ENCODE results near the gene UBE2R2. TPM values are rescaled to one million over a fixed set of nuclear protein-coding genes. Genes with fewer than 3 reads are reported as not detected.
"Not testable (repeated sequence)": the region's sequence is repeated elsewhere in the genome, so short reads cannot be mapped to it uniquely, and the experiment has no call there.

UBE2R2 gene
- total RNA-seq = 18.3 TPM

GRCh38 chr9:33816327-33817252 is at the start of gene UBE2R2:
Gene UBE2R2 (plus strand): TSS chr9:33817160. CDS start chr9:33817758, 598 bp downstream.
- Histone ChIP-seq H3K9ac (ENCODE audit: low read depth in 1 of 3, low read length in 3 of 3) (peak within 1 kb of the TSS; percentile 96 to 98 (median 96)), H3K4me3 (ENCODE audit: low read length in 3 of 3) (peak within 1 kb of the TSS; percentile 82 to 95 (median 86)), H3K36me3 (ENCODE audit: control insufficient read depth in 3 of 3, insufficient read depth in 3 of 3, low read length in 3 of 3) (no peaks in the 10 kb centered on the region), H3K9me3 (ENCODE audit: control insufficient read depth in 3 of 3, low read length in 3 of 3) (no peaks in the 10 kb centered on the region), H3K4me1 (ENCODE audit: control insufficient read depth in 3 of 3, insufficient read depth in 3 of 3, low read length in 3 of 3) (peaks cover 31 to 43% (median 40%) of the 10 kb centered on the region in 3 donors), H3K27ac (ENCODE audit: low read depth, low read length) (peak within 1 kb of the TSS; percentile 98), H3K27me3 (ENCODE audit: control insufficient read depth in 3 of 3, insufficient read depth in 3 of 3, low read length in 3 of 3) (no peaks in the 10 kb centered on the region)

GRCh38 chr9:33770156-33770880 is 46.6 kb upstream of the UBE2R2 start:
- not testable (repeated sequence) for H3K9ac ChIP-seq (ENCODE audit: low read depth in 1 of 3, low read length in 3 of 3); H3K36me3 ChIP-seq (ENCODE audit: control insufficient read depth in 3 of 3, insufficient read depth in 3 of 3, low read length in 3 of 3); H3K9me3 ChIP-seq (ENCODE audit: control insufficient read depth in 3 of 3, low read length in 3 of 3); H3K27me3 ChIP-seq (ENCODE audit: control insufficient read depth in 3 of 3, insufficient read depth in 3 of 3, low read length in 3 of 3); H3K4me1 ChIP-seq (ENCODE audit: control insufficient read depth in 3 of 3, insufficient read depth in 3 of 3, low read length in 3 of 3); H3K4me3 ChIP-seq (ENCODE audit: low read length in 3 of 3); H3K27ac ChIP-seq (ENCODE audit: low read depth, low read length)

GRCh38 chr9:33773135-33773534 is 43.8 kb upstream of the UBE2R2 start:
- H3K27ac ChIP-seq (ENCODE audit: low read depth, low read length); H3K9ac ChIP-seq (ENCODE audit: low read depth in 1 of 3, low read length in 3 of 3); H3K4me3 ChIP-seq (ENCODE audit: low read length in 3 of 3); H3K4me1 ChIP-seq (ENCODE audit: control insufficient read depth in 3 of 3, insufficient read depth in 3 of 3, low read length in 3 of 3); H3K36me3 ChIP-seq (ENCODE audit: control insufficient read depth in 3 of 3, insufficient read depth in 3 of 3, low read length in 3 of 3); H3K27me3 ChIP-seq (ENCODE audit: control insufficient read depth in 3 of 3, insufficient read depth in 3 of 3, low read length in 3 of 3); H3K9me3 ChIP-seq (ENCODE audit: control insufficient read depth in 3 of 3, low read length in 3 of 3): not testable (repeated sequence)

- not testable (repeated sequence) for H3K9me3 ChIP-seq (ENCODE audit: control insufficient read depth in 3 of 3, low read length in 3 of 3); H3K27me3 ChIP-seq (ENCODE audit: control insufficient read depth in 3 of 3, insufficient read depth in 3 of 3, low read length in 3 of 3); H3K9ac ChIP-seq (ENCODE audit: low read depth in 1 of 3, low read length in 3 of 3); H3K27ac ChIP-seq (ENCODE audit: low read depth, low read length); H3K36me3 ChIP-seq (ENCODE audit: control insufficient read depth in 3 of 3, insufficient read depth in 3 of 3, low read length in 3 of 3); H3K4me3 ChIP-seq (ENCODE audit: low read length in 3 of 3); H3K4me1 ChIP-seq (ENCODE audit: control insufficient read depth in 3 of 3, insufficient read depth in 3 of 3, low read length in 3 of 3)
These were observed 42.8 kb upstream of the UBE2R2 start for GRCh38 chr9:33774074-33774659.

- H3K36me3 ChIP-seq (ENCODE audit: control insufficient read depth in 3 of 3, insufficient read depth in 3 of 3, low read length in 3 of 3) = no peaks in the 10 kb centered on the region
- H3K9ac ChIP-seq (ENCODE audit: low read depth in 1 of 3, low read length in 3 of 3) = no peak overlapping the region
- H3K4me1 ChIP-seq (ENCODE audit: control insufficient read depth in 3 of 3, insufficient read depth in 3 of 3, low read length in 3 of 3) = peaks cover 0 to 6% (median 3%) of the 10 kb centered on the region in 3 donors
- H3K27me3 ChIP-seq (ENCODE audit: control insufficient read depth in 3 of 3, insufficient read depth in 3 of 3, low read length in 3 of 3) = no peaks in the 10 kb centered on the region
- no peak overlapping the region for H3K4me3 ChIP-seq (ENCODE audit: low read length in 3 of 3)
- no peaks in the 10 kb centered on the region for H3K9me3 ChIP-seq (ENCODE audit: control insufficient read depth in 3 of 3, low read length in 3 of 3)
- no peak overlapping the region for H3K27ac ChIP-seq (ENCODE audit: low read depth, low read length)
These were observed 40.4 kb upstream of the UBE2R2 start for GRCh38 chr9:33776578-33776977.

GRCh38 chr9:33778700-33779351 is 38.1 kb upstream of the UBE2R2 start:
- Histone ChIP-seq H3K27ac (ENCODE audit: low read depth, low read length) (no peak overlapping the region), H3K27me3 (ENCODE audit: control insufficient read depth in 3 of 3, insufficient read depth in 3 of 3, low read length in 3 of 3) (no peaks in the 10 kb centered on the region), H3K9me3 (ENCODE audit: control insufficient read depth in 3 of 3, low read length in 3 of 3) (no peaks in the 10 kb centered on the region), H3K4me1 (ENCODE audit: control insufficient read depth in 3 of 3, insufficient read depth in 3 of 3, low read length in 3 of 3) (no peaks in the 10 kb centered on the region), H3K36me3 (ENCODE audit: control insufficient read depth in 3 of 3, insufficient read depth in 3 of 3, low read length in 3 of 3) (no peaks in the 10 kb centered on the region), H3K9ac (ENCODE audit: low read depth in 1 of 3, low read length in 3 of 3) (no peak overlapping the region), H3K4me3 (ENCODE audit: low read length in 3 of 3) (no peak overlapping the region)

- Histone ChIP-seq H3K4me1 (ENCODE audit: control insufficient read depth in 3 of 3, insufficient read depth in 3 of 3, low read length in 3 of 3) (no peaks in the 10 kb centered on the region), H3K4me3 (ENCODE audit: low read length in 3 of 3) (no peak overlapping the region), H3K27me3 (ENCODE audit: control insufficient read depth in 3 of 3, insufficient read depth in 3 of 3, low read length in 3 of 3) (no peaks in the 10 kb centered on the region), H3K36me3 (ENCODE audit: control insufficient read depth in 3 of 3, insufficient read depth in 3 of 3, low read length in 3 of 3) (no peaks in the 10 kb centered on the region), H3K9me3 (ENCODE audit: control insufficient read depth in 3 of 3, low read length in 3 of 3) (no peaks in the 10 kb centered on the region), H3K9ac (ENCODE audit: low read depth in 1 of 3, low read length in 3 of 3) (no peak overlapping the region), H3K27ac (ENCODE audit: low read depth, low read length) (no peak overlapping the region)
These were observed 36.7 kb upstream of the UBE2R2 start for GRCh38 chr9:33780276-33780675.

- Histone ChIP-seq H3K27me3 (ENCODE audit: control insufficient read depth in 3 of 3, insufficient read depth in 3 of 3, low read length in 3 of 3) (no peaks in the 10 kb centered on the region), H3K4me1 (ENCODE audit: control insufficient read depth in 3 of 3, insufficient read depth in 3 of 3, low read length in 3 of 3) (peaks cover 0 to 3% (median 0%) of the 10 kb centered on the region in 3 donors), H3K4me3 (ENCODE audit: low read length in 3 of 3) (no peak overlapping the region), H3K27ac (ENCODE audit: low read depth, low read length) (no peak overlapping the region), H3K9me3 (ENCODE audit: control insufficient read depth in 3 of 3, low read length in 3 of 3) (no peaks in the 10 kb centered on the region), H3K36me3 (ENCODE audit: control insufficient read depth in 3 of 3, insufficient read depth in 3 of 3, low read length in 3 of 3) (no peaks in the 10 kb centered on the region), H3K9ac (ENCODE audit: low read depth in 1 of 3, low read length in 3 of 3) (no peak overlapping the region)
These were observed 35.2 kb upstream of the UBE2R2 start for GRCh38 chr9:33781736-33782135.

- Histone ChIP-seq H3K4me3 (ENCODE audit: low read length in 3 of 3) (no peak overlapping the region), H3K9ac (ENCODE audit: low read depth in 1 of 3, low read length in 3 of 3) (no peak overlapping the region), H3K27me3 (ENCODE audit: control insufficient read depth in 3 of 3, insufficient read depth in 3 of 3, low read length in 3 of 3) (no peaks in the 10 kb centered on the region)
These were observed 34.4 kb upstream of the UBE2R2 start for GRCh38 chr9:33782395-33783152.

More at GRCh38 chr9:33782395-33783152, 34.4 kb upstream of the UBE2R2 start:
- no peaks in the 10 kb centered on the region for H3K36me3 ChIP-seq (ENCODE audit: control insufficient read depth in 3 of 3, insufficient read depth in 3 of 3, low read length in 3 of 3)
- H3K27ac ChIP-seq (ENCODE audit: low read depth, low read length) = no peak overlapping the region
- H3K9me3 ChIP-seq (ENCODE audit: control insufficient read depth in 3 of 3, low read length in 3 of 3) = no peaks in the 10 kb centered on the region
- H3K4me1 ChIP-seq (ENCODE audit: control insufficient read depth in 3 of 3, insufficient read depth in 3 of 3, low read length in 3 of 3) = peaks cover 4 to 9% (median 5%) of the 10 kb centered on the region in 3 donors
